Endothelial cell of umbilical vein (primary cell): Measurements from ENCODE around the gene FBXO27.

ENCODE experiments used
- EZH2 ChIP-seq: IDR thresholded peaks from 2 replicates; pipeline ENCODE4 v1.6.1; 2012; ENCODE audit warnings: borderline replicate concordance, low read depth, mild to moderate bottlenecking, moderate library complexity, low read length, inconsistent platforms; ENCODE audit not compliant: severe bottlenecking
- POLR2A ChIP-seq: IDR thresholded peaks from 2 replicates; pipeline ENCODE4 v1.6.1; 2012; ENCODE audit warnings: low read depth, mild to moderate bottlenecking, control low read depth, low read length
- TF ChIP-seq, protein P1 (sequence below), 2 donors: IDR thresholded peaks; 1 replicate in 1 of 2; 2 replicates in 1 of 2; pipeline ENCODE4 v1.5.1; 2011; ENCODE audit warnings: low read length in 2 of 2, mild to moderate bottlenecking in 2 of 2, moderate library complexity in 2 of 2, control low read depth in 1 of 2, inconsistent platforms in 1 of 2, low read depth in 1 of 2; ENCODE audit not compliant: insufficient read depth in 1 of 2; ENCODE audit errors: extremely low read depth in 1 of 2

DNA sequence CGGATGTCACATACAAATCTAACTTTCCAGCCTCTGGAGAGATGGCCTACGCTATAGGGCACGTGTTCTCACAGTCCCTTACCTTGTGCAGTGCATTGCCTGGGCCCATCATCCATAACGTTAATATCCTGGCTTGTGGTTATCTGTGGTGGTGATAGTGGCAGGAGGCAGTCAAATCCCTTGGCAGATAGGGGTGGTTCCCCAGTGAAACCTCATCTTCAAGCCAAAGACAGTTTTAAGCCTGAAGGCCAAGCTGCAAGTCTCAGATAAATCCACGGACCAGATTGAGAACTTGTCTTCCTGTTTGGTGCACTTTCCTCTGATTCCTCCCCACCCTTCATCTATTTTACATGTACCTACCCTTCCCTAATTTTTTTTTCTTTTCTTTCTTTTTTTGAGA lies 52.5 kb downstream of the FBXO27 start:
- TF ChIP-seq EZH2 (no peak), POLR2A (no peak)
- TF ChIP-seq, protein P1, sequence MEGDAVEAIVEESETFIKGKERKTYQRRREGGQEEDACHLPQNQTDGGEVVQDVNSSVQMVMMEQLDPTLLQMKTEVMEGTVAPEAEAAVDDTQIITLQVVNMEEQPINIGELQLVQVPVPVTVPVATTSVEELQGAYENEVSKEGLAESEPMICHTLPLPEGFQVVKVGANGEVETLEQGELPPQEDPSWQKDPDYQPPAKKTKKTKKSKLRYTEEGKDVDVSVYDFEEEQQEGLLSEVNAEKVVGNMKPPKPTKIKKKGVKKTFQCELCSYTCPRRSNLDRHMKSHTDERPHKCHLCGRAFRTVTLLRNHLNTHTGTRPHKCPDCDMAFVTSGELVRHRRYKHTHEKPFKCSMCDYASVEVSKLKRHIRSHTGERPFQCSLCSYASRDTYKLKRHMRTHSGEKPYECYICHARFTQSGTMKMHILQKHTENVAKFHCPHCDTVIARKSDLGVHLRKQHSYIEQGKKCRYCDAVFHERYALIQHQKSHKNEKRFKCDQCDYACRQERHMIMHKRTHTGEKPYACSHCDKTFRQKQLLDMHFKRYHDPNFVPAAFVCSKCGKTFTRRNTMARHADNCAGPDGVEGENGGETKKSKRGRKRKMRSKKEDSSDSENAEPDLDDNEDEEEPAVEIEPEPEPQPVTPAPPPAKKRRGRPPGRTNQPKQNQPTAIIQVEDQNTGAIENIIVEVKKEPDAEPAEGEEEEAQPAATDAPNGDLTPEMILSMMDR (IDR thresholded peaks at IDR 0.05; ENCODE audit: extremely low read depth in 1 of 2, insufficient read depth in 1 of 2, low read depth in 1 of 2, low read length in 2 of 2) = no peak
